Measurements from ENCODE around the gene RAMP2. TPM values are rescaled to one million over a fixed set of nuclear protein-coding genes. Genes with fewer than 3 reads are reported as not detected.

RAMP2 gene
- polyA plus RNA-seq, 2 of the 4 experiments (the other 2 are of a cell fraction) = 0.49 to 0.87 TPM

- FAIRE-seq (no peak), DNase-seq (ENCODE audit: low read depth in 1 of 2, low spot score in 1 of 2) (no peak), ATAC-seq (no peak)
- Histone ChIP-seq H3K4me1 (peaks cover 30% of the 10 kb centered on the region), H3K9me3 (no peaks in the 10 kb centered on the region), H3K27ac (peak overlapping the region in 1 of 2 experiments; percentile 75; a peak in 2 of 6 replicates), H3K4me2 (no peak overlapping the region), H3K4me3 (no peak overlapping the region)
- ChIA-PET CTCF (interaction anchor here (1.3 to 3.6 kb wide), 3 partner anchors 10 to 36 kb away, joined by 3 to 14 read pairs (median 4); no protein-coding TSS in a partner anchor), POLR2A (no interaction called here)
- TF ChIP-seq CHD2 (IDR thresholded peaks at IDR 0.05; ENCODE audit: low read length, partially characterized antibody) = no peak
- no peak for TF ChIP-seq ZNF302 (CRISPR knock-in tag; IDR thresholded peaks at IDR 0.05)
- no peak for TF ChIP-seq MAZ (IDR thresholded peaks at IDR 0.05; ENCODE audit: borderline replicate concordance, low read depth, low read length)
- 94% methylated on average over 25 of the region's 25 CpGs for WGBS (ENCODE audit: missing lambda C conversion rate)
These were observed 23.4 kb downstream of the RAMP2 start for GRCh38 chr17:42784409-42784808.

- no peak overlapping the region for H3K4me3 ChIP-seq
- no peak for ATAC-seq
- no peak overlapping the region for H3K27ac ChIP-seq
- DNase-seq (ENCODE audit: low read depth in 1 of 2, low spot score in 1 of 2) = no peak
- no peak for TF ChIP-seq ZC3H11A (IDR thresholded peaks at IDR 0.05)
- TF ChIP-seq HMGXB4 (CRISPR knock-in tag; IDR thresholded peaks at IDR 0.05; ENCODE audit: borderline replicate concordance) = no peak
- no peak for TF ChIP-seq KDM1A (IDR thresholded peaks at IDR 0.05; ENCODE audit: low read depth)
- TF ChIP-seq TFCP2L1 (CRISPR knock-in tag; IDR thresholded peaks at IDR 0.05) = no peak
- TF ChIP-seq ZSCAN20 (CRISPR knock-in tag; IDR thresholded peaks at IDR 0.05) = no peak
- TF ChIP-seq JUN (IDR thresholded peaks at IDR 0.05) = no peak
- no peak for TF ChIP-seq FOXS1 (CRISPR knock-in tag; IDR thresholded peaks at IDR 0.05)
- no peak for TF ChIP-seq CHD2 (IDR thresholded peaks at IDR 0.05; ENCODE audit: low read length, partially characterized antibody)
- TF ChIP-seq HOXA7 (CRISPR knock-in tag; IDR thresholded peaks at IDR 0.05) = no peak
- no peak for TF ChIP-seq MAX (IDR thresholded peaks at IDR 0.05)
- TF ChIP-seq USF2 (IDR thresholded peaks at IDR 0.05) = no peak
- TF ChIP-seq GATA3 (IDR thresholded peaks at IDR 0.05; ENCODE audit: borderline replicate concordance) = no peak
- WGBS (ENCODE audit: missing lambda C conversion rate) = 82% methylated on average over 52 of the region's 52 CpGs
- no peaks in the 10 kb centered on the region for H3K9me3 ChIP-seq
- no peak overlapping the region for H3K4me2 ChIP-seq
- no peak for FAIRE-seq
- POLR2A ChIA-PET = no interaction called here
- CTCF ChIA-PET = interaction anchor here (0.7 to 3.6 kb wide), 7 partner anchors 11 to 237 kb away, joined by 3 to 14 read pairs (median 5); partner anchors contain the start of genes BECN1, PSMC3IP and VPS25
- peaks cover 25% of the 10 kb centered on the region for H3K4me1 ChIP-seq
These were observed 24.0 kb downstream of the RAMP2 start for GRCh38 chr17:42784811-42785592.

- 80% methylated on average over 11 of the region's 11 CpGs for WGBS (ENCODE audit: missing lambda C conversion rate)
- Histone ChIP-seq H3K4me1 (peaks cover 18% of the 10 kb centered on the region), H3K4me2 (no peak overlapping the region), H3K9me3 (no peaks in the 10 kb centered on the region), H3K4me3 (no peak overlapping the region), H3K27ac (no peak overlapping the region)
- no peak for ATAC-seq
- POLR2A ChIA-PET = interaction anchor here (1.0 to 1.3 kb wide), 2 partner anchors 14 to 37 kb away, joined by 3 to 4 read pairs; partner anchors contain the start of genes BECN1 and VPS25
- no peak for DNase-seq (ENCODE audit: low read depth in 1 of 2, low spot score in 1 of 2)
- no peak for FAIRE-seq
- TF ChIP-seq HDAC2 (IDR thresholded peaks at IDR 0.05) = no peak
- TF ChIP-seq ZFP36 (IDR thresholded peaks at IDR 0.05; ENCODE audit: borderline replicate concordance, partially characterized antibody) = no peak
- TF ChIP-seq HMGXB4 (CRISPR knock-in tag; IDR thresholded peaks at IDR 0.05; ENCODE audit: borderline replicate concordance) = no peak
- TF ChIP-seq ELK1 (IDR thresholded peaks at IDR 0.05; ENCODE audit: low read depth, low read length) = no peak
- TF ChIP-seq EP300 (IDR thresholded peaks at IDR 0.05) = no peak
- TF ChIP-seq CBX2 (IDR thresholded peaks at IDR 0.05; ENCODE audit: borderline replicate concordance, low read depth) = no peak
- CTCF ChIA-PET = interaction anchor here (1.1 to 3.6 kb wide), 4 partner anchors 10 to 37 kb away, joined by 5 to 14 read pairs (median 11); partner anchors contain the start of gene BECN1
These were observed 26.2 kb downstream of the RAMP2 start for GRCh38 chr17:42787266-42787665.

Measured in A549 (cell line).